ENCODE results near the gene PLCB3.

The PLCB3 gene

DNA sequence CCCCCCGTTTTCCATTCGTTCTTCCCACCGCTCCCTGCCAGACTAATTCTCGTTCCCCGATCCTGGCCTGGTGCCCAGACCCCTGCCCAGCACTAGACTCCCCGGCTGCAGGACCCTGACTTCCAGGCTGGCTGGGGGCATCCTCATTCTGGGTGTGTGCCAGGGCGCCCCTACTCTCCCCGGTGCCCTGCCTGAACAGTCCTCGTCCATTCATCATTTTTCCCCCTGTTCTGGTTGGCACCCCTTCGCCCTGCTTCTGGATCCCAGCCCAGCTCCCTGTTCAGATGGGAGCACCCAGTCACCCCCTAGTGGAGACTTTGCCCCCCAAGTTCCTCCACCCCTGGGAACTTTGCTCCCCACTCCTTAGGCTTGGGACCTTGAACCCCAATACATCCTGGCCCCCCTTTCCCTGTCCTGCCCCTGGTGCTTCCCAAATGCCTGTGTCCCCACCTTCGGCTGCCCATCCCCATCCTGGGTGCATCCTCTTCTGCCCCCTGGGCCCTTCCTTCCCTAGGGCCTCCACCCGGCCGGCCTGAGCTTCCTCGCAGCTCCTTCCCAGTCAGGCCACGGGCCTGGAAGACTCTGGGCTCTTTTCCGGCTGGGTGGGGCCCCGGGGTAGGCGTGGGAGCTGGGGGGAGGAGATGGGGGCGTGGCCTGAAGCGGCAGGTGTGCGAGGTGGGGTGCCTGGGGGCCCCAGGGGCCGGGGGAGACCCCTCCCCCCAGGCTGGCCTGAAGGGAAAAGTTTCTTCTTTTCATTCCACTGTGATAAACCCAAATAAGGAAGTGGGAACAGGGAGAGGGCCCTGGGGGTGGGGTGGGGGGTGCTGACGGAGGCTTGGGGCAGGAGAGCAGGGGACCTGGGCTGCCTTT, 908 bp downstream of the PLCB3 start:
- no peak for DNase-seq

DNA sequence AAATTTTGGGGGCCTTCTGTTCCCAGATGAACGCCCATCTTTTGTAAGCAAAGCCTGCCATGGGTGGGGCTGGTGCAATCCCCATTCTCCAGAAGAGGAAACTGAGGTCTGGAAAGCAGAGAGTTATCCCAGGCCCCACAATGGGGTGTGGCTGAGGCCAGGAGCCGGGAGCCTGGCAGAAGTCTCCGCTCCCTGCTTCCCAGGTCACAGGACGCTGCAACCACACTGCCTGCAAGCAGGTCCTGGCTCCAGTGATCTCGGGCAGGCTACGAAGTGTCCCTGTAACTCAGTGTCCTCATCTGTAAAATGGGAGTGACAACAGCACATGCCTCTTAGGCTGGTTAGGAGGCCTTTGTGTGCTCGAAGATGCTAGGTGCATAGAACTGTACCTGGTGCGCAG, 1.7 kb downstream of the PLCB3 start:
- DNase-seq: no peak

DNA sequence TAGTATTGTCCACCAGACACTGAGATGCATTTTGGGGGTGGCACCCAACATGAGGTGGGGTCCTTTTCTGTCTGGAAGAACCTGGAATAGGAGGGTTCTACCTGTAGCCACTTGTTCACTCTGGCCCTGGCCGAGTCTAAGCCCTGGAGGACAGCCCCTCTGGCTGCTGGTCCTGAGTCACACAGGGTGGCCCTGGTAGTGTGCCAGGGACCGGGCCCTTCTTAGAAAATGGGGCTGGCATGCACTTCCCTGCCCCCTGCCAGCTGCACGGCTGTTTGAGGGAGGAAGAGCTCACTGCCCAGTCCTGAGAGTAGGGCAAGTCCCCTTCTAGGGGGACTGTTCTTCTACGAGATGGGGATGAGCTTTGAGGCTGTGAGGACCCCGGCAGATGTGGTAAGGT, 2.2 kb downstream of the PLCB3 start:
- DNase-seq: no peak

DNA sequence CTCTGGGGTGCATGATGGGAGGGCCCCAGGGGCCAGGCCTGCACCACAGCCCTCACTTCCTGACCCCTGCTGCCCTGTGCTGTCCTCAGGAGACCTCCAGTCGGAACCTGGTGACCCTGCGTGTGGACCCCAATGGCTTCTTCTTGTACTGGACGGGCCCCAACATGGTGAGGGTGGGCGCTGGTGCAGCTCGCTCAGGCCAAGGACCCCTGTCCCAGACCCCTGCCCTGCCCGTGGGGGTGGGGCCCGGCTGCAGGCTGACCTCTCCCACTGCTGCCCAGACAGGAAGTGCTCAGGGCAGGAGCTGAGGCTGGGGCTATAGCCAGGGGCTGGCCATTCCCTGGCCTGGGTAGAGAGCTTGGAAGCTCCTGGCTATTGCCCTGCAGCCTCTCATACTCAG, 3.0 kb downstream of the PLCB3 start:
- DNase-seq: no peak

DNA sequence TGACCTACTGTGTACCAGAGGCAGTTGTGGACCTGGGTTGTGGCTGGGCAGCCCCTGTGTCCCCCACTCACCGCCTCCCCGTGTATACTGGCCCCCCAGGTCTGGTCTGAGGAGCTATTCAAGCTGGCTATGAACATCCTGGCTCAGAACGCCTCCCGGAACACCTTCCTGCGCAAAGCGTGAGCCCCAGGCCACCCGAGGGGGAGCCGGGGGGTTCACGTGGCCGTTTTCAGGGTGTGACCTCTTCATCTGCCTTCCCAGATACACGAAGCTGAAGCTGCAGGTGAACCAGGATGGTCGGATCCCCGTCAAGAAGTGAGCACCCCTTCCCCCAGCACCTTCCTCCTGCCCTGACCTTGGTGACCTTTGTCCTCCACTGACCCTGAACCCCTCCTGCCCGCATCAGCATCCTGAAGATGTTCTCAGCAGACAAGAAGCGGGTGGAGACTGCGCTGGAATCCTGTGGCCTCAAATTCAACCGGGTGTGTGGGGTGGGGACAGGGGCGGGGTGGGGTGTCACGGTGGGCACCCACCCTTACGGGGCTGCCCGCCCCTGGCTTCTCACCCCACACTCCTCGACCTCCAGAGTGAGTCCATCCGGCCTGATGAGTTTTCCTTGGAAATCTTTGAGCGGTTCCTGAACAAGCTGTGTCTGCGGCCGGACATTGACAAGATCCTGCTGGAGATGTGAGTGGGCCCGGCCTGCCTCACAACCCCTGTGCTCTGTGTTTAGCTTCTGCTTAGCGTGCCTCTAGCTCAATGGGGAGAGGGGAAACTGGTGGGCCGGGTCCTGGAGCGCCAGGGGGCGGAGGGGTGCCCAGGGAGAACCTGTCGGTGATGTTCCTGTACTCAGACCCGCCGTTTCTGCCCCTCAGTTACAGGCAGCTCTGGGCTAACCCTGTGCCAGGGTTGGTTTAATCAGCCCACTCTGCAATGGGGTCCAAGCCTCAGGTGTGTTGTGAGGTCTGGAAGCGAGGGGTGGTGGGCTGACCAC, 4.1 kb downstream of the PLCB3 start:
- no peak for DNase-seq

DNA sequence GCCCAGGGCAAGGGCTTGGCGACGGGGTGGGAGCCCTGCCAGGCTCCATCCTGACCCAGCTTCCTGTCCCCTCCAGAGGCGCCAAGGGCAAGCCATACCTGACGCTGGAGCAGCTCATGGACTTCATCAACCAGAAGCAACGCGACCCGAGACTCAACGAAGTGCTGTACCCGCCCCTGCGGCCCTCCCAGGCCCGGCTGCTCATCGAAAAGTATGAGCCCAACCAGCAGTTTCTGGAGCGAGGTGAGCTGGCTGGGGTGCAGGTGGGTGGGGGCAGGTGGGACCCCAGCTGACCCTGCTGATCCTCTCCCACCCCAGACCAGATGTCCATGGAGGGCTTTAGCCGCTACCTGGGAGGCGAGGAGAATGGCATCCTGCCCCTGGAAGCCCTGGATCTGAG, 5.0 kb downstream of the PLCB3 start:
- DNase-seq: no peak

DNA sequence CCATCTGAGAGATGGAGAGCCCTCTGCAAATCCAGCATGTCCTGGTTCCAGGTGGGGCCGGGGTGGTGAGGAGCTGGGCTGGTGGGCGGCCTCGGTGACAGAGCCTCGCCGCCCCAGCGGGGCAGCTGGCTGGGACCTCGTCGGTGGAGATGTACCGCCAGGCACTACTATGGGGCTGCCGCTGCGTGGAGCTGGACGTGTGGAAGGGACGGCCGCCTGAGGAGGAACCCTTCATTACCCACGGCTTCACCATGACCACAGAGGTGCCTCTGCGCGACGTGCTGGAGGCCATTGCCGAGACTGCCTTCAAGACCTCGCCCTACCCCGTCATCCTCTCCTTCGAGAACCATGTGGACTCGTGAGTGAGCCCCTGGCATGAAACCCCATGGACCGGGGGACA, 7.0 kb downstream of the PLCB3 start:
- no peak for DNase-seq

DNA sequence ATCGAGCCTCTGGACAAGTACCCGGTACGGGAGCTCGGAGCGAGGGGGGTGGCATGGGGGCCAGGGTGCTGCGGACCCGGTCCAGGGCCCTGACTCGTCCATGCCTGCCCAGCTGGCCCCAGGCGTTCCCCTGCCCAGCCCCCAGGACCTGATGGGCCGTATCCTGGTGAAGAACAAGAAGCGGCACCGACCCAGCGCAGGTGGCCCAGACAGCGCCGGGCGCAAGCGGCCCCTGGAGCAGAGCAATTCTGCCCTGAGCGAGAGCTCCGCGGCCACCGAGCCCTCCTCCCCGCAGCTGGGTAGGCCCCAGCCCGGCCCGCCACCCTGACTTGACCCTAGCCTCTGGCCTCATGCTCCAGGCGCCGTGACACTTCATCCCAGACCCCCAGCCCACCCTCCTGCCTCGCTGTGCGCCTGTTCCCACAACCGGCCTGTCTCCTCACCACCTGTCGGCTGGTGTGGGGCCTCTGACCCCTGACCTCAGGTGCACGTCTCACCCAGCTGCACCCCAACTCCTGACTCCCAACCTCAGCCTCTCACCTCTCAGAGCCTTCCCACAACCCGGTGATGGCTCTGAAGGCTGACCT, 7.7 kb downstream of the PLCB3 start:
- DNase-seq: no peak

DNA sequence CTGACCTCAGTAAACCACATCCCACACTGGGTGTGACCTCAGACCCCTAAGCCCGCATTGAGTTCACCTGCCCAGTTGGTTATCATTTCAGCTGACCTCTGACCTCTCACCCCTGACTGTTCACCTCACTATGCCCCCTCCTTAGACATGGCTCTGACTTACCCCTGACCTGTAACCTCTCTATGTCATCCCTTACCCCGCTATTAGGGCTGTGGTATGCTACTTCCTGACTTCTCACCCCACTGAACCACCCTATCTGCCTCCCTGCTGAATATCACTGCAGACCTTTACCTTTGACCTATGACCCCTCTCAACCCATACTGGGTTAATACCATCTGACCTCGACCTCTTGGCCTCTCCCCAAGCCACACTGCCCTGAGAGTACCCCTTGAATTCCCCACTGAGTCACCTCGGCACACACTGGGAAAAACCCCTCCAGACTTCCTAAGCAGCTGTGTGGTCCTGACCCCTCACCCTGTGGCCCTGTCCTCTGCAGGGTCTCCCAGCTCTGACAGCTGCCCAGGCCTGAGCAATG, 8.3 kb downstream of the PLCB3 start:
- no peak for DNase-seq

DNA sequence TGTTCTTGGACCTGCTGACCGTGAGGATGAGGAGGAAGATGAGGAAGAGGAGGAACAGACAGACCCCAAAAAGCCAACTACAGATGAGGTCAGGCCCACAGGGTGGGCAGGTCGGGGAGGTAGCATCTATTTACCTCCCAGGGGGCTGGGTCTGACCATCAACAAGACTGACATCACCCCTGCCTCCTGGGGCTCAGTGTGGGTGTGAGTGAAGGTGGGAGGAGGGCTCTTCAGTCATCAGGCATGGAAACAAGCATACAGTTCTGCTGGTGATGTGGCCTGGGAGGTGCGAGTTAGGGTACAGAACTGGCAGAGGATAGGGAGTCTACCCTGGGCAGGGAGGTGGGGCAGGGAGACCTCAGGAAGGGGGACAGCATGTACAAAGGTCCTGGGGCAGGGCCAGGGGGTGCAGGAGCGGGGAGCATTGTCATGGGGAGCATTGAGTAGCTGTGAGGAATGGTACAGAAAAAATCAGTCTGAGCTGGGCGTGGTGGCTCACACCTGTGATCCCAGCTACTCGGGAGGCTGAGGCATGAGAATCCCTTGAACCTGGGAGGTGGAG, 8.9 kb downstream of the PLCB3 start:
- no peak for DNase-seq

DNA sequence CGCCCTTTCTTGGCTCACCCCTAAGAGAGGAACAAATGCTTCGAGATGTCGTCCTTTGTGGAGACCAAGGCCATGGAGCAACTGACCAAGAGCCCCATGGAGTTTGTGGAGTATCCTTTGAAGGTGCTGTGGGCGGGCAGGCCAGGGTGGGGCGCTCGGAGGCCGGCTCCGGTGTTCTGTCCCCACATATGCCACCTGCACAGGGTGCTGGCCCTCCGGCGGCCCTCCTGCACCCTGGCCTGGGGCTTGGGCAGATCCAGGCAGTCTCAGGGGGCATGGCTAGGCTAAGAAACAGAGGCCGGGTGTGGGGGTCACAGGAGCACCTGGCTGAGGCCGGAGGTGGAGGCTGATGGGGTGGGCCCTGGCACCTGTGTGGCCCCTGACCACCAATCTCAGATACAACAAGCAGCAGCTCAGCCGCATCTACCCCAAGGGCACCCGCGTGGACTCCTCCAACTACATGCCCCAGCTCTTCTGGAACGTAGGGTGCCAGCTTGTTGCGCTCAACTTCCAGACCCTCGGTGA, 10.3 kb downstream of the PLCB3 start:
- no peak for DNase-seq

DNA sequence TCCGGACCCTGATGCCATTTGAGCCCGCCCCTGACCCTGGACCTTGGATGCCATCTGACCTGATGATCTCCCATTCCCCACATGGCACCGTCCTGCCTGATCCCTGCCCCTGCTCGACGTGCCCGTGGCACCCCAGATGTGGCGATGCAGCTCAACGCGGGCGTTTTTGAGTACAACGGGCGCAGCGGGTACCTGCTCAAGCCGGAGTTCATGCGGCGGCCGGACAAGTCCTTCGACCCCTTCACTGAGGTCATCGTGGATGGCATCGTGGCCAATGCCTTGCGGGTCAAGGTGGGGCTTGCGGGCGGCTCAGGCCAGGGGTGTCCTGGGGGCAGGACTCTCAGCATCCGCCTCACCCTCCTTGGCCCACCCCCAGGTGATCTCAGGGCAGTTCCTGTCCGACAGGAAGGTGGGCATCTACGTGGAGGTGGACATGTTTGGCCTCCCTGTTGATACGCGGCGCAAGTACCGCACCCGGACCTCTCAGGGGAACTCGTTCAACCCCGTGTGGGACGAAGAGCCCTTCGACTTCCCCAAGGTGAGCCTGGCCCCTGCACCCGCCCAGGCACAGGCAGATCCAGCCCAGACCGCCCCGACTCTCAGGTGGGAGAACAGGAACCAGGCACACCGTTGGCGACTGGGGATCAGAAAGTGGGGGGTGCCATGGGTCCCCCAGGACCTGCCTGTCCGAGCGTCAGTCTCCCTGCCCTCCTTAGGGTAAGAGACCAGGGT, 11.1 kb downstream of the PLCB3 start:
- no peak for DNase-seq

DNA sequence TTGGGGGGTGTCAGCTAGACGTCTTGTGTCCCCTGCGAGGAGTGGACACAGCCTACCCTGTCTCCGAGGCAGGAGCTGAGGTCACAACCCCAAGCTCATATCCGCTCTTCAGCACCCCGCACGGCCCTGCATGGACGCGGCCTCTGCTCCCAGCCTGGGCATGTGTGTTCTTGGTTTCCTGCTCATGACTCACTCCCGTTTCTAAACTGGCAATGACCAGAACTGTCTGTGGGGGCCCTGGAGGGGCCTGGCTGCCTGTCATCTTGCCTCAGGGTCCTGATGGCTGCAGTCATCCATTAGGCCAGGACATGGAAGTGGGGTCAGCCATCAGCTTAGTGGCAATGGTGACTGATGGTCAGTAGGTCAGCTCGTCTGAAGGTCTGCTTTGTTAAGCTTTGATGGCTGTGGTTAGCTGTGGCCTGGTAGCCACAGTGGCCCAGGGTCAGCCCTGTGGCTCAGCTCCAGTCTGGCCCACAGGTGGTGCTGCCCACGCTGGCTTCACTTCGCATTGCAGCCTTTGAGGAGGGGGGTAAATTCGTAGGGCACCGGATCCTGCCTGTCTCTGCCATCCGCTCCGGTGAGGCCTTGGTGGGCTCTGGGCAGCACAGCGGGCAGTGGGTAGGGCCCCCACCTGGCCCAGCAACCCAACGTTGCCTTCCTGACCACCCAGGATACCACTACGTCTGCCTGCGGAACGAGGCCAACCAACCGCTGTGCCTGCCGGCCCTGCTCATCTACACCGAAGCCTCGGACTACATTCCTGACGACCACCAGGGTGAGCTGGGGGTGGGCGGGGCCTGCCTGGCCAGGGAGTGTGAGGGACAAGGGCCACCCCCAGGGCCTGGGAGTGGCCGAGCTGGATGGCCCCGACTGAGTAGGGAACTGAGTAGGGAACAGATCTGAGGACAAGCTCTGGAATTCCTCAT, 12.0 kb downstream of the PLCB3 start:
- no peak for DNase-seq

DNA sequence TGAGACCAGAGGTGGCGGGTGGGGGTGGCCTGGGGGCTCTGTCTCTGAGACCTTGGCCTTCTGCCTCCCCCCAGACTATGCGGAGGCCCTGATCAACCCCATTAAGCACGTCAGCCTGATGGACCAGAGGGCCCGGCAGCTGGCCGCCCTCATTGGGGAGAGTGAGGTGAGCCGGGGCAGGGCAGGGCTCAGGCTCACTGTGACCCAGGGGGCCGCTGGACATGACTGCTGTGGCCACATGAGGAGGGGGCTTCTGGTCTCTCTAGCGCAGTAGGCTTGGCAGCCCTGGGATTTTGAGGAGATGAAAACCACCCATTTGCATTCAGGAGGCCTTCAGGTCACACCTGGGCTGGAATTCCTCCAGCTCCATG, 12.6 kb downstream of the PLCB3 start:
- DNase-seq: no peak

DNA sequence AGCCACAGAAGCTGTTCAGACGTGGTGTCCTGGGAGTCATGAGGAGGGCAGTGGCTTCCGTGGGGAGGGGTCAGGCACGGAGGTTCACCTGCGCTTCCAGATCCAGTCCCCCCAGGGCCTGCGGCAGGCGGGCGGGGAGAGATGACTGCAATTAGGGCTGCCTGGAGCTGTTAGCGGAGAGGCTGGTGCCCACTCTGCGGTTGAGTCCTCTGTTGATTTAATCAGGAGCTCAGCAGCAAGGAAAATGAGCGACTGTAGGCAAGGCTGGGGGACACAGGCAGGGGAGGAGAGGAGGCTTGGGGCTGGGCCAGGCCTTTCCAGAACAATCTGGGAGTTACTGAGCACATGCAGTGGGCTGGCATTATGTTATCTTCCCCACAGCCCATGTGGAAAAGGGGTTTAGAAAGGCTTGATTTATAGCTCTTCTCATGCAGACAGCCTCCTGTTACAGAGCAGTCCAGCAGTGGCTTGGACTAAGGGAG, 13.1 kb downstream of the PLCB3 start:
- no peak for DNase-seq

DNA sequence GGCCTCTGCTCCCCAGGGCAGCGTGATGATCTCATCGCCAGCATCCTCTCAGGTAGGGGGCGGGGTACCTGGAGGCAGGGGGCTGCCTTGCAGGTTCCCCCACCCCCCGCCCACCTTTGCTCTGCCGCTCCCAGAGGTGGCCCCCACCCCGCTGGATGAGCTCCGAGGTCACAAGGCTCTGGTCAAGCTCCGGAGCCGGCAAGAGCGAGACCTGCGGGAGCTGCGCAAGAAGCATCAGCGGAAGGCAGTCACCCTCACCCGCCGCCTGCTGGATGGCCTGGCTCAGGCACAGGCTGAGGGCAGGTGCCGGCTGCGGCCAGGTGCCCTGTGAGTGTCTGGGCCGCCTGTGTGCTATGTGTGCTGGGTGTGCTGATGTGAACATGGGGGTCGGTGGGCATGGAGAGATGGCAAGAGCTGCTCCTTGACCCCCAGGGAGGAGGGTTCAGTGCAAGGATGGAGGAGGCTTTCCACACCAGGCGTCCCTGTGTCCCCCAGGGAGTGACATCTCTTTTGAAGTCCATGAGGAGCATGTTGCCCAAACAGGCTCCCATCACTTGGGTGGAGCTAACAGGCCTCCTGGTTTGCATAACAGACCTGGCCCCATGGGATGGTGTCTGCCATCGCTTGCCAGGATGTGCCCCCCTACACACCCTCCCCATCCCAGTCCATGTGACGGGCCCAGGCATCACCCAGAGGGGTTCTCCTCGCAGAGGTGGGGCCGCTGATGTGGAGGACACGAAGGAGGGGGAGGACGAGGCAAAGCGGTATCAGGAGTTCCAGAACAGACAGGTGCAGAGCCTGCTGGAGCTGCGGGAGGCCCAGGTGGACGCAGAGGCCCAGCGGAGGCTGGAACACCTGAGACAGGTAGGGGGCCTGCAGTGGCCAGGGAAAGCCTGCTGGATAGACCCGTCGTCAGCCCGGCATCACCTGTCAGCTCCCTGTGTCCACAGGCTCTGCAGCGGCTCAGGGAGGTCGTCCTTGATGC, 14.1 kb downstream of the PLCB3 start:
- DNase-seq: no peak

DNA sequence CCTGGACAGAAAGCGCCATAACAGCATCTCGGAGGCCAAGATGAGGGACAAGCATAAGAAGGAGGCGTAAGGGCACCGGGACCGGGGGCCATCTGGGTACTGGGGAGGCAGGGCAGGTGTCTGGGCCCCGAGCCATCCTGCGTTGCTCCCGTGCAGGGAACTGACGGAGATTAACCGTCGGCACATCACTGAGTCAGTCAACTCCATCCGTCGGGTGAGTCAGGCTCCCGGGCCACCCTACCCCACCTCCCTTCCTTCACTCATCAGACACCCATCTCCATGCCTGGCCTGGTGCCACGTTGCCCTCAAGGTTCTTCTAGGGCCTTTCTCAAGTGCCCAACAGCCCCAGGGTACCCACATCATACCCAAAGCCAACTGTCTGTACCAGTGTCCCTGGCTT, 15.0 kb downstream of the PLCB3 start:
- no peak for DNase-seq

DNA sequence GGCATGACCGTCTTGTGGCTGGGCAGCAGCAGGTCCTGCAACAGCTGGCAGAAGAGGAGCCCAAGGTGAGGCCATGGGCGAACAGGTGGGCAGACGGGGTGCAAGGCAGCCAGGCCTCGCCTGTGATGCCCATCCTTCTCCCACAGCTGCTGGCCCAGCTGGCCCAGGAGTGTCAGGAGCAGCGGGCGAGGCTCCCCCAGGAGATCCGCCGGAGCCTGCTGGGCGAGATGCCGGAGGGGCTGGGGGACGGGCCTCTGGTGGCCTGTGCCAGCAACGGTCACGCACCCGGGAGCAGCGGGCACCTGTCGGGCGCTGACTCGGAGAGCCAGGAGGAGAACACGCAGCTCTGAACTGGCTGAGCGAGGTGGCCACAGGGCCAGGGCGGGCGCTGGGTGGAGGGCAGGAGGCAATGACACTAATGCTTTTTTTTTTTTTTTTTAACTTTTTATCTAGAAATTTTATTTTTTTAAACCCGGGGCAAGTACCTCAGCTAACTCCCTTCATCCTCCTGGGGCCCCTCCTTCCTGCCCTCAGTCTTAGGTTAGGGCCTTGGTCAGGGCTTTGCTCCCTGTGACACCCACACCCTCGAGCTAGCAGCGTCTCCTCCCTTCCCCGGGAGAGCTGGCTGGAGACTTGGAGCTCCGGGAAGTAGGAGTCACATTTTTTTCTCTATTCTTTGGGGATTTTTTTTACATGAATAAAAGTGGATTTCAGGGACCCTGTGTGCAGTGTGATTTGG, 16.0 kb downstream of the PLCB3 start:
- peak; percentile 41 for DNase-seq

Data from NCI-H1092 (cell line).